GM23338 (cell line): ENCODE results near the gene LIX1L. TPM values are rescaled to one million over a fixed set of nuclear protein-coding genes. Genes with fewer than 3 reads are reported as not detected.
A peak's percentile ranks its signal among the peaks of the same experiment; 100 is the strongest.

ENCODE experiments used
- ATAC-seq: fragments of 200-7000 bp; cut with Tn5 transposase; 3 replicates; pipeline ENCODE4 v1.9.1; 2020
- DNase-seq: peaks from one replicate; pipeline ENCODE4 v3.0.0-alpha.2; 2015; ENCODE audit warnings: low spot score
- H2AFZ ChIP-seq: fragments of 200-600 bp; sonication (generic); 2 replicates; pipeline ENCODE4 v1.8.0; 2016; ENCODE audit warnings: antibody characterized with exemption, mild to moderate bottlenecking, moderate library complexity
- H3F3A ChIP-seq: fragments of 200-600 bp; sonication (generic); replicated peaks from 2 replicates; pipeline ENCODE4 v1.8.0; 2017; ENCODE audit warnings: antibody characterized with exemption, mixed run types, low read depth
- H3K27ac ChIP-seq: fragments of 200-600 bp; sonication (generic); 2 replicates; pipeline ENCODE4 v1.6.1; 2016; ENCODE audit warnings: low read depth
- H3K27me3 ChIP-seq: fragments of 200-600 bp; sonication (generic); 2 replicates; pipeline ENCODE4 v1.8.0; 2016; ENCODE audit warnings: mild to moderate bottlenecking, mixed run types, moderate library complexity; ENCODE audit not compliant: insufficient read depth
- H3K36me3 ChIP-seq: fragments of 200-600 bp; sonication (generic); 2 replicates; pipeline ENCODE4 v1.8.0; 2016; ENCODE audit warnings: mild to moderate bottlenecking; ENCODE audit not compliant: insufficient read depth
- H3K4me1 ChIP-seq: fragments of 200-600 bp; sonication (generic); 2 replicates; pipeline ENCODE4 v1.8.0; 2016; ENCODE audit warnings: mild to moderate bottlenecking, moderate library complexity; ENCODE audit not compliant: insufficient read depth
- H3K4me2 ChIP-seq: fragments of 200-600 bp; sonication (generic); 2 replicates; pipeline ENCODE4 v1.7.1; 2017; ENCODE audit warnings: mixed run types
- H3K4me3 ChIP-seq: fragments of 200-600 bp; sonication (generic); 2 replicates; pipeline ENCODE4 v1.6.1; 2016; ENCODE audit warnings: mixed run types
- H3K79me2 ChIP-seq: fragments of 200-600 bp; sonication (generic); replicated peaks from 2 replicates; pipeline ENCODE4 v1.8.0; 2017; ENCODE audit warnings: mild to moderate bottlenecking; ENCODE audit not compliant: insufficient read depth
- H3K9me2 ChIP-seq: fragments of 200-600 bp; sonication (generic); 2 replicates; pipeline ENCODE4 v1.8.0; 2017; ENCODE audit not compliant: insufficient read depth
- H4K20me1 ChIP-seq: fragments of 200-600 bp; sonication (generic); replicated peaks from 2 replicates; pipeline ENCODE4 v1.8.0; 2017; ENCODE audit warnings: mild to moderate bottlenecking; ENCODE audit not compliant: insufficient read depth
- H3K27ac Mint-ChIP-seq: 2 replicates; pipeline ENCODE4 v1.8.0; 2020; ENCODE audit warnings: inconsistent platforms, mild to moderate bottlenecking, moderate library complexity, mixed read lengths
- H3K27me3 Mint-ChIP-seq: 3 replicates; pipeline ENCODE4 v1.8.0; 2022; ENCODE audit warnings: low read depth, mild to moderate bottlenecking, moderate library complexity, mixed read lengths, inconsistent platforms; ENCODE audit not compliant: insufficient read depth, poor library complexity
- H3K36me3 Mint-ChIP-seq: 3 replicates; pipeline ENCODE4 v1.8.0; 2021; ENCODE audit warnings: low read depth, mild to moderate bottlenecking, inconsistent platforms, moderate library complexity, mixed read lengths
- H3K4me1 Mint-ChIP-seq: 3 replicates; pipeline ENCODE4 v1.8.0; 2020; ENCODE audit warnings: mild to moderate bottlenecking, inconsistent platforms, mixed read lengths
- H3K4me3 Mint-ChIP-seq: 3 replicates; pipeline ENCODE4 v1.8.0; 2021; ENCODE audit warnings: moderate library complexity, mild to moderate bottlenecking, inconsistent platforms, mixed read lengths
- H3K9me3 Mint-ChIP-seq: 3 replicates; pipeline ENCODE4 v1.8.0; 2020; ENCODE audit warnings: moderate library complexity, mild to moderate bottlenecking, inconsistent platforms, mixed read lengths
- ETS1 ChIP-seq: IDR thresholded peaks from 2 replicates; pipeline ENCODE4 v1.6.1; 2016; ENCODE audit warnings: antibody characterized with exemption
- EZH2 ChIP-seq: fragments of 200-600 bp; sonication (generic); IDR thresholded peaks from one replicate; pipeline ENCODE4 v1.8.0; 2017; ENCODE audit warnings: antibody characterized with exemption, mild to moderate bottlenecking, low read depth; ENCODE audit not compliant: unreplicated experiment
- EZH2phosphoT487 ChIP-seq: fragments of 200-600 bp; sonication (generic); IDR thresholded peaks from one replicate; pipeline ENCODE4 v1.8.1; 2018; ENCODE audit warnings: antibody characterized with exemption; ENCODE audit not compliant: unreplicated experiment
- JUNB ChIP-seq: IDR thresholded peaks from one replicate; pipeline ENCODE4 v1.6.1; 2016; ENCODE audit warnings: antibody characterized with exemption; ENCODE audit not compliant: unreplicated experiment
- POLR2AphosphoS5 ChIP-seq: IDR thresholded peaks from 2 replicates; pipeline ENCODE4 v1.6.1; 2016; ENCODE audit warnings: antibody characterized with exemption, low read depth
- REST ChIP-seq: IDR thresholded peaks from one replicate; pipeline ENCODE4 v1.6.1; 2018; ENCODE audit warnings: antibody characterized with exemption; ENCODE audit not compliant: unreplicated experiment
- STAT1 ChIP-seq: IDR thresholded peaks from one replicate; pipeline ENCODE4 v1.6.1; 2016; ENCODE audit warnings: antibody characterized with exemption; ENCODE audit not compliant: unreplicated experiment
- polyA plus RNA-seq: library from polyadenylated mRNA; unstranded; fragments of >200 nt; fragmentation: Nextera tagmentation; extraction: Ambion mirVana; gene quantifications from 2 replicates; pipeline ENCODE4 v1.2.1, GENCODE V29; 2016
- total RNA-seq: library from RNA; depleted of rRNA; stranded (reverse); fragments of >200 nt; shearing (Covaris generic); gene quantifications from 2 replicates; pipeline ENCODE4 v1.2.3, GENCODE V29; 2014
- TF ChIP-seq, protein P1 (sequence below), 2 experiments: fragments of 200-600 bp in 1 of 2; sonication (generic) in 1 of 2; conservative IDR thresholded peaks; 2 replicates each; pipeline versions ENCODE4 v1.5.1 to v1.6.1; 2016 to 2017; ENCODE audit warnings: antibody characterized with exemption in 2 of 2, low read depth in 2 of 2, mild to moderate bottlenecking in 2 of 2, moderate library complexity in 1 of 2
- TF ChIP-seq, protein P2 (sequence below): fragments of 250-450 bp; sonication (Bioruptor Pico); IDR thresholded peaks from 2 replicates; pipeline ENCODE4 v1.5.0; 2020; ENCODE audit warnings: mild to moderate bottlenecking, moderate library complexity

LIX1L gene
- total and polyA plus RNA-seq, 2 experiments from 2014 or later: 0.76 to 2.6 TPM

GRCh38 chr1:145962157-145963102, 4.6 kb upstream of the LIX1L start:
- peaks cover under 1% of the 10 kb centered on the region; the same call in 1 of the 3 replicates for H3K36me3 Mint-ChIP-seq
- Histone ChIP-seq H3K27me3 (peaks cover 60% of the 10 kb centered on the region), H3K4me1 (peaks cover 26% of the 10 kb centered on the region), H3K79me2 (no peaks in the 10 kb centered on the region), H3K36me3 (no peaks in the 10 kb centered on the region), H3K4me3 (peak overlapping the region; percentile 90), H3K9me2 (no peaks in the 10 kb centered on the region), H2AFZ (peak overlapping the region; percentile 94), H3K4me2 (peak overlapping the region; percentile 93), H3K27ac (no peak overlapping the region), H3F3A (0 out of 2 replicates have a peak, but pooled peaks cover 4% of the 10 kb centered on the region), H4K20me1 (no peaks in the 10 kb centered on the region)
- TF ChIP-seq JUNB (no peak), STAT1 (no peak), ETS1 (no peak), POLR2AphosphoS5 (no peak), EZH2 (peak; percentile 61), EZH2phosphoT487 (peak; percentile 49), REST (no peak)
- TF ChIP-seq, protein P1, sequence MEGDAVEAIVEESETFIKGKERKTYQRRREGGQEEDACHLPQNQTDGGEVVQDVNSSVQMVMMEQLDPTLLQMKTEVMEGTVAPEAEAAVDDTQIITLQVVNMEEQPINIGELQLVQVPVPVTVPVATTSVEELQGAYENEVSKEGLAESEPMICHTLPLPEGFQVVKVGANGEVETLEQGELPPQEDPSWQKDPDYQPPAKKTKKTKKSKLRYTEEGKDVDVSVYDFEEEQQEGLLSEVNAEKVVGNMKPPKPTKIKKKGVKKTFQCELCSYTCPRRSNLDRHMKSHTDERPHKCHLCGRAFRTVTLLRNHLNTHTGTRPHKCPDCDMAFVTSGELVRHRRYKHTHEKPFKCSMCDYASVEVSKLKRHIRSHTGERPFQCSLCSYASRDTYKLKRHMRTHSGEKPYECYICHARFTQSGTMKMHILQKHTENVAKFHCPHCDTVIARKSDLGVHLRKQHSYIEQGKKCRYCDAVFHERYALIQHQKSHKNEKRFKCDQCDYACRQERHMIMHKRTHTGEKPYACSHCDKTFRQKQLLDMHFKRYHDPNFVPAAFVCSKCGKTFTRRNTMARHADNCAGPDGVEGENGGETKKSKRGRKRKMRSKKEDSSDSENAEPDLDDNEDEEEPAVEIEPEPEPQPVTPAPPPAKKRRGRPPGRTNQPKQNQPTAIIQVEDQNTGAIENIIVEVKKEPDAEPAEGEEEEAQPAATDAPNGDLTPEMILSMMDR (conservative IDR thresholded peaks at IDR 0.05; ENCODE audit: low read depth in 2 of 2): no peak
- TF ChIP-seq, protein P2, sequence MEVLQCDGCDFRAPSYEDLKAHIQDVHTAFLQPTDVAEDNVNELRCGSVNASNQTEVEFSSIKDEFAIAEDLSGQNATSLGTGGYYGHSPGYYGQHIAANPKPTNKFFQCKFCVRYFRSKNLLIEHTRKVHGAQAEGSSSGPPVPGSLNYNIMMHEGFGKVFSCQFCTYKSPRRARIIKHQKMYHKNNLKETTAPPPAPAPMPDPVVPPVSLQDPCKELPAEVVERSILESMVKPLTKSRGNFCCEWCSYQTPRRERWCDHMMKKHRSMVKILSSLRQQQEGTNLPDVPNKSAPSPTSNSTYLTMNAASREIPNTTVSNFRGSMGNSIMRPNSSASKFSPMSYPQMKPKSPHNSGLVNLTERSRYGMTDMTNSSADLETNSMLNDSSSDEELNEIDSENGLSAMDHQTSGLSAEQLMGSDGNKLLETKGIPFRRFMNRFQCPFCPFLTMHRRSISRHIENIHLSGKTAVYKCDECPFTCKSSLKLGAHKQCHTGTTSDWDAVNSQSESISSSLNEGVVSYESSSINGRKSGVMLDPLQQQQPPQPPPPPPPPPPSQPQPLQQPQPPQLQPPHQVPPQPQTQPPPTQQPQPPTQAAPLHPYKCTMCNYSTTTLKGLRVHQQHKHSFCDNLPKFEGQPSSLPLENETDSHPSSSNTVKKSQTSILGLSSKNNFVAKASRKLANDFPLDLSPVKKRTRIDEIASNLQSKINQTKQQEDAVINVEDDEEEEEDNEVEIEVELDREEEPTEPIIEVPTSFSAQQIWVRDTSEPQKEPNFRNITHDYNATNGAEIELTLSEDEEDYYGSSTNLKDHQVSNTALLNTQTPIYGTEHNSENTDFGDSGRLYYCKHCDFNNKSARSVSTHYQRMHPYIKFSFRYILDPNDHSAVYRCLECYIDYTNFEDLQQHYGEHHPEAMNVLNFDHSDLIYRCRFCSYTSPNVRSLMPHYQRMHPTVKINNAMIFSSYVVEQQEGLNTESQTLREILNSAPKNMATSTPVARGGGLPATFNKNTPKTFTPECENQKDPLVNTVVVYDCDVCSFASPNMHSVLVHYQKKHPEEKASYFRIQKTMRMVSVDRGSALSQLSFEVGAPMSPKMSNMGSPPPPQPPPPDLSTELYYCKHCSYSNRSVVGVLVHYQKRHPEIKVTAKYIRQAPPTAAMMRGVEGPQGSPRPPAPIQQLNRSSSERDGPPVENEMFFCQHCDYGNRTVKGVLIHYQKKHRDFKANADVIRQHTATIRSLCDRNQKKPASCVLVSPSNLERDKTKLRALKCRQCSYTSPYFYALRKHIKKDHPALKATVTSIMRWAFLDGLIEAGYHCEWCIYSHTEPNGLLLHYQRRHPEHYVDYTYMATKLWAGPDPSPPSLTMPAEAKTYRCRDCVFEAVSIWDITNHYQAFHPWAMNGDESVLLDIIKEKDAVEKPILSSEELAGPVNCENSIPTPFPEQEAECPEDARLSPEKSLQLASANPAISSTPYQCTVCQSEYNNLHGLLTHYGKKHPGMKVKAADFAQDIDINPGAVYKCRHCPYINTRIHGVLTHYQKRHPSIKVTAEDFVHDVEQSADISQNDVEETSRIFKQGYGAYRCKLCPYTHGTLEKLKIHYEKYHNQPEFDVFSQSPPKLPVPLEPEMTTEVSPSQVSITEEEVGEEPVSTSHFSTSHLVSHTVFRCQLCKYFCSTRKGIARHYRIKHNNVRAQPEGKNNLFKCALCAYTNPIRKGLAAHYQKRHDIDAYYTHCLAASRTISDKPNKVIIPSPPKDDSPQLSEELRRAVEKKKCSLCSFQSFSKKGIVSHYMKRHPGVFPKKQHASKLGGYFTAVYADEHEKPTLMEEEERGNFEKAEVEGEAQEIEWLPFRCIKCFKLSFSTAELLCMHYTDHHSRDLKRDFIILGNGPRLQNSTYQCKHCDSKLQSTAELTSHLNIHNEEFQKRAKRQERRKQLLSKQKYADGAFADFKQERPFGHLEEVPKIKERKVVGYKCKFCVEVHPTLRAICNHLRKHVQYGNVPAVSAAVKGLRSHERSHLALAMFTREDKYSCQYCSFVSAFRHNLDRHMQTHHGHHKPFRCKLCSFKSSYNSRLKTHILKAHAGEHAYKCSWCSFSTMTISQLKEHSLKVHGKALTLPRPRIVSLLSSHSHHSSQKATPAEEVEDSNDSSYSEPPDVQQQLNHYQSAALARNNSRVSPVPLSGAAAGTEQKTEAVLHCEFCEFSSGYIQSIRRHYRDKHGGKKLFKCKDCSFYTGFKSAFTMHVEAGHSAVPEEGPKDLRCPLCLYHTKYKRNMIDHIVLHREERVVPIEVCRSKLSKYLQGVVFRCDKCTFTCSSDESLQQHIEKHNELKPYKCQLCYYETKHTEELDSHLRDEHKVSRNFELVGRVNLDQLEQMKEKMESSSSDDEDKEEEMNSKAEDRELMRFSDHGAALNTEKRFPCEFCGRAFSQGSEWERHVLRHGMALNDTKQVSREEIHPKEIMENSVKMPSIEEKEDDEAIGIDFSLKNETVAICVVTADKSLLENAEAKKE (CRISPR knock-in tag): no peak
- peaks cover 27% of the 10 kb centered on the region for H3K4me1 Mint-ChIP-seq
- no peak overlapping the region for H3K27ac Mint-ChIP-seq
- H3K27me3 Mint-ChIP-seq: peaks cover 62% of the 10 kb centered on the region
- peaks cover 5% of the 10 kb centered on the region for H3K9me3 Mint-ChIP-seq
- ATAC-seq: no peak
- H3K4me3 Mint-ChIP-seq: peak overlapping the region; percentile 95
- DNase-seq: peak; percentile 55
